HG02938 (cell line): ENCODE results near the gene CREB3L4.

Experiments
- ATAC-seq: cut with Tn5 transposase; IDR thresholded peaks from one replicate; pipeline ENCODE4 v1.9.1; 2021; ENCODE audit warnings: mild to moderate bottlenecking, moderate library complexity; ENCODE audit not compliant: unreplicated experiment

The CREB3L4 gene, protein sequence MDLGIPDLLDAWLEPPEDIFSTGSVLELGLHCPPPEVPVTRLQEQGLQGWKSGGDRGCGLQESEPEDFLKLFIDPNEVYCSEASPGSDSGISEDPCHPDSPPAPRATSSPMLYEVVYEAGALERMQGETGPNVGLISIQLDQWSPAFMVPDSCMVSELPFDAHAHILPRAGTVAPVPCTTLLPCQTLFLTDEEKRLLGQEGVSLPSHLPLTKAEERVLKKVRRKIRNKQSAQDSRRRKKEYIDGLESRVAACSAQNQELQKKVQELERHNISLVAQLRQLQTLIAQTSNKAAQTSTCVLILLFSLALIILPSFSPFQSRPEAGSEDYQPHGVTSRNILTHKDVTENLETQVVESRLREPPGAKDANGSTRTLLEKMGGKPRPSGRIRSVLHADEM

GRCh38 chr1:153967107-153967999, at the start of gene CREB3L4:
Gene CREB3L4, plus strand, starts transcription at chr1:153967902. Its CDS starts 624 bp downstream, at chr1:153968526.
- peak; percentile 73 for ATAC-seq

DNA sequence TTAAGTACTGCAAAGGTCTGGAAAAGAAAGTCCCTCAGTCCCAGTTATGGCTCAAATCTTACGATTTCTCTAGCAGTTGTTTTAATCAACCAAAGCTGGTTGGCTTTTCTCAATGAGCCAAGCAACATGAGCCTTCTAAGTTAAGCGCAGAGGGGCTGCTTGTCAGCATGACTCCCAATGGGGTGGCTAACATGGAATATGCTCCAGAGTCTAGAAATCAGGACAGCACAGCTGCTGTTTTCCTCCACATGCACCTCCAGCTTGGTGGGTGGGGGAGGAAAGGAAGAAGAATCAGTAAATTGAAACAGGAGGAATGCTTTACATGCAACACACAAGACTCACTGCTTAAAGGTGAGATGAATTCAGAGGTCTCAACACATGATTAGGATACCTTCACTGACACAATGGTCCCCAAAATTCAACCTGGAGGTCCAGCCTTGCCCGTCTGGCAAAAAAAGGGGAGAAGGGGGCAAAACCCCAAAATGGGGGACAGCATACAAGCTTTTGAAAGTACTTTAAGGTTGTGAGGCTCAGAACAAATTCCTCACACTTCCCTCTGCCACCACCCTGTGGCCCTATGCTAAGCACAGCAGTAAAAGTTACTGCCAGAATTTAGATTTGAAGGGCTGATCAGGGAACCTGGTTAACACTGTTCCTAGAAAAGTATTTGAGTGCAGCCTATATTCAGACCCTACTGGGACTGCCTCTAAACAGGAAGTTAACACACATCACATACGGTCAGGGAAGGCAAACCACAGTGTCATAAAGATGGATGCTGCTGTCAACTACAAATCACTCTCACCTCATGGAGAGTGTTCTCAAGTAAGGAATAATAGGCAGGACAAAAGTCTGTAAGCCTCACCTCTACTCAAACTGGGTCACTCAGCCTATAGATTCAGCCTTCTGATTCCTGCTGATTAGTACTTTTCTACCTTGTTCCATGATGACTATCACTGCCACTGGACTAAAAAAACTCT, 47.5 kb upstream of the CREB3L4 start:
- no peak for ATAC-seq

- ATAC-seq, result no peak
Observed at GRCh38 chr1:153921080-153921802, 46.5 kb upstream of the CREB3L4 start.

GRCh38 chr1:153921803-153922075, 46.0 kb upstream of the CREB3L4 start:
- ATAC-seq, result no peak

GRCh38 chr1:153922076-153922971, 45.4 kb upstream of the CREB3L4 start:
- ATAC-seq, result peak; percentile 12

DNA sequence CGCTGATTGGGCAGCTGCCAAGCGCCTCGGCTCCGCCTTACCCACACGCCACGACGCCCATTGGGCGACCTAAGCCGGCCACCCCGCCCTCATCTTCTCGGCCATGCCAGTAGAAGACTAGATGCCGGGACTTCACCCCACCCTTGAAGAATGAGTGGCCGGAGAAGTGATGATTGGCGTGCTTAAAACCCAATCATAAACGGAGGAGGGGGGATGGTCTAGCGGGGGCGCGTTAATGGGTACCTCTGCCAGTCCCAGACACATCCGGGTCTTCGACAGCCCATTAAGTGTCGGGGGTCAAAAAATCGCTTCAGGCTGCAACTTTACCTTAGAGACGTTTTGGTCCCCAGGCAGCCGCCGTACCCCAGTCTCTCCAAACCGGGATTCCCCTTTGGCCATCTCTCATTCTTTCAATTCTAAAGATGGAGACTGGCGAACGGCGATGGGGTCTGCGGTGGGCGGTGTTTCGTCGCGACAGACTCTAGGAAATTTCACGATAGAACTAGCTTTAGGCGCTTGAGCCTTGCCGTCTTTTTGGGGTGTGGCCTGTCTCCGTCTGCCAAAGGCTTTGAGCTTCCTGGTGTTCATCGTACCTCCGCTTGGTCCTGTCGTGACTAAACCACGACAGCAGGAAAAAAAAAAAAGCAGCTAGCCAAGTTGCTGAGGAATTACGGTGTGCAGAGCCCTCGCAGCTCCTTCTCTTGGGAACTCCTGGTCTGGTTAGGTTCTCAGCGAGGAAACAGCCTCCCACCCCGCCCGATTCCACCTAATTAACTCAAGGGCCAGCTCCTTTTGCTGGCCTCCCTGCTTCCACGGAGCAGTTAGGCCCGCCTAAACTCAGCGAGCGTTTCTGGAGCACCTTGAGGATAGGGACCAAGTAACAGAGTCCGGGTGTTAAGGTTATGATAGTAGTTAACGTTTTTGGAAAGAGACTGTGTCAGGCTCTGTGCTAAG, 44.5 kb upstream of the CREB3L4 start, which contains the start of gene GATAD2B:
Gene GATAD2B (minus strand): TSS at position 1 of the 954 bp plus-strand sequence. CDS start 94,625 bp downstream, outside the sequence.
- ATAC-seq, result peak; percentile 89

GRCh38 chr1:153926405-153926804, 41.3 kb upstream of the CREB3L4 start:
- ATAC-seq, result no peak

DNA sequence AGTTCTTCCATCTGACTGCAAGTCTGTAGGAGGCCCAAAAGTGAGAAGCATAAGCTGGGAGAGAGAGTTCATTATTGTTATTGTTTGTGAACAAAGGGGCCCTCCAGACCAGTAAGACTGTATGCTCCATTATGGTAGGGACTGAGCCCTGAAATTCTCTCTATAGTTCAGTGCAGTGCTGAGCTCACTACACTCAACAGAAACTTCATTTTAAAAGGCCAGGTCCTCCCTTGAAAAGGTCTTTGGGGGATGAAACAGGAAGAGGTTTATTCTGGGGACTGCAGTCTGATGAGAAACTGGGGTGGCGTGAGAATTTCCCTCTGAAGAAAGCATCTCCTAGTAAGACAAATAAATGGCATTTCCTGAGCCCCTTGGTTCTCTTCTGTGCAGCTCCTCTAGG, 39.5 kb upstream of the CREB3L4 start:
- ATAC-seq, result no peak

DNA sequence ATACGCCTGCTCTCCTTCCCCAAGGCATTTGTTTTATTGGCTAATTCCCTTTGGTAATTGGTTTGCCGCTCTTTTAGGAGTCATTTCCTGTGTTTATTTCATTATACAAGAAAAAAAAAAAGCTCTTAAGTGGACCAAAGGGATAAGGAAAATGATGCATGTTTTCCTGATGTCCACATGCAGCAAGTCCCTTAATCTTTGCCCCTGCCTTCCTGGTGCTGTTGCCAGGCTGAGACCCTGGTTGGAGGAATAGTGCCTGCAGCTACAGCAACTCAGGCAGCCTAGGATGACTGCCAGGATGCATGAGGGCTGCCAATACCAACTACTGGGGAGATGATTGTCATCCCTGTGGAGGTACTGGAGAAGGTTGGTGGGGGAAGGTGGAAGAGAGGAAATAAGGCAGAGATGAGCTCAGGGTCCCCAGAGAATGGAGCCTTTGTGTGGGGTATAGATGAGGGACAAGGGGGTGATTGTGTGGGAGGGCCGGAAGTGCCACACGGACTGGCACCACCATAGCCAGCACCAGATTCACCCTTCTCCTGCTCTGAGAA, 38.8 kb upstream of the CREB3L4 start:
- no peak for ATAC-seq

DNA sequence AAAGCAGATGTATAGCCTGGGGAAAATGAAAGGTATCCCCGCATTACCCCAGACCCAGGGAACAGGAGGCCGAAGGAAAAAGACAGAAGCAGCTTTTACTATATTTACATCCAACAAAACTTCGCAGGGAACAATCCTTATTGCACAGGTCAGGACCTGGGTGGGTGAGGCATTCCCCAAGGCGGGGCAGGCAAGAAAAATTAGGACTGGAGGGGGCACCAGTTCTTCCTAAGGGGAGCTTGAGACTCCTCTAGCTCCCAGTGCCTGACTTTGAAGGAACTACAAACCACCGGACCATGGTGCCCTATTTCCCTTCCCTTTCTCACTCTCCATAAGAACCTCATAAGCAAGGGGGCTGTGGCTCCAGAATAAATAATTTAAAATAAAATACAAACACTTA, 38.3 kb upstream of the CREB3L4 start:
- ATAC-seq, result no peak

DNA sequence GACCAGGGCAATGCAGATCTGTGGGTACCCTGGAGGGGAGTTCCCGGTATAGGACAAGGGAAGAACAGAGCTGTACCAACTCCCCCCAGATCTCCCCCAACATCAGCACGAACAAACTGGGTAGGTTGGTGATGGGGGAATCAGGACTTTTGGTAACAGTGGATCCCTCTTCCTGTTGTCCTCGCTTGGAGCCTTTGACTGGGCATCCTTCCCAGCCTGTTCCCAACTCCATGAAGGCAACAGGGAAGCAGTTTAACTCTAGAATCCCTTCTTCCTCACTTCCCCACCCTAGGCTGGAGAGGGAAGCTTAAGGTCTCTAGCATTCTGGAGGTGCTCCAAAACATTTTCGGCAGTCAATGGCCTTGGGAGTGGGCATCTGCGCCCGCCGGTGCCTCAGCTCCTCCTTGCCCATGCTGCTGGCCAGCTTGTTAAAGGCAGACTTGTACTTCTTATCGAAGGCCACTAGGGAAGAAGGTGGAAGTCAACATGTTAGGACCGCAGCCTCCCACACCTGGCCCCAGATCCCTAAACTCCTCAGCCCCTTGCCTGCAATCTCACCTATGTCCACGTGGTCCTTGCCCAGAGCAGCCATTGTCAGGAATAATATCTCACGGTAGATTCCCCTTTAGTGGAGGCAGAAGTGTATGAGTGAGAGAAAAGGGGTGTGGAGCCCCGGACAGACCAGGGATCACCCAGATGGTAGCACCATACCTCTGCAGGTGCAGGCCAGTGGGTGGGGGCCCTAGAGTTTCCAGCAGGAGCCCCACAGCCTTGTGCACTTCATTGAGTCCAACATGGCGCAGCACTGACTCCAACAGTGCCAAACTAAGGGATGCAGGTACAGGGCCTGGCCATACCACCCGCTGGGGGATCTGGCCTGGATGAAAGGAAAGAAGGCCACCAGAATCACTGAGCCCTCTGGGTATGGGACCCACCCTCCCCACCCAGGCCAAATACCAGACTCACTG, 37.4 kb upstream of the CREB3L4 start:
- ATAC-seq, result no peak

DNA sequence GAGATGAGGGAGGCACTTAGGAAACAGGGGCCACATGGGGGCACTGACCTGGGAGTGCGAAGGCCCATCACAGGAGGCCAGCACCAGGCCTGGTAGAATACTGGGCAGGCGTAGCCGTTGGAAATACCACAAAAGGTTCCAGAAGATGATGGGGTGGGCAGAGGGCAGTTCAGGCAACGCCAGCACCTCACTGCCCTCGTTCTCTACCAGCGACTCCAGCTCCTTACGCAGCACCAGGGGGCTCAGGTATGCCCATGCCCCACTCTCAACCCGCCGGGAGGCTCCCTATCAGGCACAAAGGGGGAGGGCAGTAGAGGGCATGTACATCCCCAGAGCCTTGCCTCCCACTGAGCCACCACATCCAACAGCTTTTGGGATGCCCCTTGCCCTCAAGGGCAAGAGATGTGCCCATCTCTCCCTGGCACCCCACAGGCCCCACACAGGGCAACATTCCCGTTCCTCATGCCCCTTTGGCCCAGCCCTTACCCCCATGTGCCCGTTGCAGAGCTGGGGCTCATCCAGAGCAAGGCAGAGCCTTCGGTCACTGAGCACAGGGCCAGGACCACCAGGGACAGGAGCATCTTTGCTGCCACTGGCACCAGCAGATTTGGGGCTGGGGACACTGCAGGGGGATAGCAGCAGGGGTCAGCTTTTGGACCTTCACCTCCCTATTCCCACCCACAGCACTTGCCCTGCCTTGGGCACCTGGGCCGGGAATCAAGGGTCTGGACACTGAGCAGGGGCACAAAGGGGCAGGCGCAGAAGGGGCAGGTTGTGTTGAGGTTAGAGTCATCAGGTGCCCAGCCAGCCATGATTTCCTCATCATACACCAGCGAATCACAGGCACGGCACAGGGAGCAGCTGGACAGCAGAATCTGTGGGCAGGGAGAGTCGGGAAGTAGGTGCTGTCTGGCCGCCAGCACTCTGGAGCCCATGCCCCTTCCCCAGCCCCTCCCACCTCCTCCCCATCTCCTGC, 35.3 kb upstream of the CREB3L4 start:
- no peak for ATAC-seq

- no peak for ATAC-seq
Observed at GRCh38 chr1:153933430-153933829, 34.3 kb upstream of the CREB3L4 start.

DNA sequence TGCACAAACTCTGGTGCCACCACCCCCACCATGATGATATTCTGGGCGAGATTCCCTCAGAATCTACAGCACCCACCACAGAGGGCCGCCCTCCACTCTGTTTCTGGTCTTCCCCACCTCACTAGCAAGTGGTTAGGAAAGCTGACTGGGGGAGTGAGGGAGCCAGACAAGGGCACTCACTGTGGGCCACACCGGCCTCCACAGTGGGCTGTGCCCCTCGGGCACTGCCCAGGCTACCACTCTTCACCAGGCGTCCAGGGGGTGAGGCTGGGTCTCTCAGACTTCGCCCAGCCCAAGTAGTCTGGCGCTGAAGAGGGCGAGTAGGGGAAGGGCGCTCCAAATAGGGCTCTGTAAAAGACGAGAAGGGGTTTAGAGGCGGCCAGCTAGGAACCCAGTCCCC, 33.7 kb upstream of the CREB3L4 start:
- no peak for ATAC-seq

- no peak for ATAC-seq
Observed at GRCh38 chr1:153934746-153935145, 33.0 kb upstream of the CREB3L4 start.
